GM20000 (cell line): Measurements from ENCODE around the gene KCND2.

ENCODE experiments used
- DNase-seq: peaks from one replicate; pipeline ENCODE4 v3.0.0; 2012; ENCODE audit warnings: low spot score
- TF ChIP-seq, protein P1 (sequence below): IDR thresholded peaks from 2 replicates; pipeline ENCODE4 v1.5.1; 2012; ENCODE audit warnings: mild to moderate bottlenecking, control low read depth; ENCODE audit errors: extremely low read depth, missing control alignments

Gene KCND2

DNA sequence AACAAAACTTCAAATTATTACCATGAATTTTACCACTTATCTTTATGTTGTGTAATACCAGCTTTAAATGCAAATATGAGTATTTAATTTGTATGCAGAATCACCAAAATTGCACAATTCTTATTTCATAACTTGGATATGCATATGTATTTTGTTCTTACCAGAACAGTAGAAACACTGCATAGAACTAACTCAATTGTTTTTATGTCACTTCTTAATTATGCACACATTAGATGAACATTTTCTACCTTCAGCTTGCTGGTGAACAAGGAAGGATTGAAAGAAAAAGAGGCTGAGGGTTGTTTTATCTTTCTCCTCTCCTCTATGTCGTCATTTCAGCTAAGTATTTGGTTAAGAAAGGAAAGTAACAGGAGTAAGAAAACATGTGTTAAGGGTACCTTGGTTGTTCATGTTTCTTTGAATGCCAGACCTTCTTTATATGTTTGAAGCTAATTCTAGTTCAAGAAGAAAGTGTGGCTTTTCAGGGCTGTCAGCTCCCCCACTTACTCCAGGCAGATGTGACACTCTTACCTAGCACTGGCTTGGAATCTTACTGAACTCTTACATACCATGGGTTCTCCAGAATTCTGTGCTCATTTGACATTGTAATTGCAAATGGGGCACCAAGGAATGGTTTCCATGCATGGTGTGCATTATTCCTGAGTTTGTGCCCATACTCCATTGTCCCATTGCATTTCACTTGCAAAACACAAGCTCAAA, 436.4 kb downstream of the KCND2 start:
- DNase-seq: no peak
- TF ChIP-seq, protein P1, sequence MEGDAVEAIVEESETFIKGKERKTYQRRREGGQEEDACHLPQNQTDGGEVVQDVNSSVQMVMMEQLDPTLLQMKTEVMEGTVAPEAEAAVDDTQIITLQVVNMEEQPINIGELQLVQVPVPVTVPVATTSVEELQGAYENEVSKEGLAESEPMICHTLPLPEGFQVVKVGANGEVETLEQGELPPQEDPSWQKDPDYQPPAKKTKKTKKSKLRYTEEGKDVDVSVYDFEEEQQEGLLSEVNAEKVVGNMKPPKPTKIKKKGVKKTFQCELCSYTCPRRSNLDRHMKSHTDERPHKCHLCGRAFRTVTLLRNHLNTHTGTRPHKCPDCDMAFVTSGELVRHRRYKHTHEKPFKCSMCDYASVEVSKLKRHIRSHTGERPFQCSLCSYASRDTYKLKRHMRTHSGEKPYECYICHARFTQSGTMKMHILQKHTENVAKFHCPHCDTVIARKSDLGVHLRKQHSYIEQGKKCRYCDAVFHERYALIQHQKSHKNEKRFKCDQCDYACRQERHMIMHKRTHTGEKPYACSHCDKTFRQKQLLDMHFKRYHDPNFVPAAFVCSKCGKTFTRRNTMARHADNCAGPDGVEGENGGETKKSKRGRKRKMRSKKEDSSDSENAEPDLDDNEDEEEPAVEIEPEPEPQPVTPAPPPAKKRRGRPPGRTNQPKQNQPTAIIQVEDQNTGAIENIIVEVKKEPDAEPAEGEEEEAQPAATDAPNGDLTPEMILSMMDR: no peak

DNA sequence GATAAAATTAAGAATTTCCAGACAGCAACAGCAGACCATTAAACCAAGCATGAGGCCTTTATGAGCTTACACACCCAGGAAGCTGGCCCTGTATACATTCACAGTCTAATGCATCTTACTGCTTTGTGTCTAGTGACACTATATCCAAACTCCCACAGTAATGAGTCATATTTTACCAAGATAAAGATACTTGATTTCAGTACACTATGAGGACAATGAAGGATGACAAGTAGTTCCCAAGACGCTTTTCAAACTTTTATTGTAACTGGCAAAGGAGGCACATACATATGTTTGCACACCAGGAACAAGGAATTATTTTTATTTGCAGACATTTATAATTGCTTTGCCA, 437.0 kb downstream of the KCND2 start:
- DNase-seq: no peak
- TF ChIP-seq, protein P1: no peak

GRCh38 chr7:120714945-120715344, 442.0 kb downstream of the KCND2 start:
- DNase-seq: no peak
- TF ChIP-seq, protein P1: no peak

GRCh38 chr7:120716307-120716706, 443.3 kb downstream of the KCND2 start:
- DNase-seq: no peak

DNA sequence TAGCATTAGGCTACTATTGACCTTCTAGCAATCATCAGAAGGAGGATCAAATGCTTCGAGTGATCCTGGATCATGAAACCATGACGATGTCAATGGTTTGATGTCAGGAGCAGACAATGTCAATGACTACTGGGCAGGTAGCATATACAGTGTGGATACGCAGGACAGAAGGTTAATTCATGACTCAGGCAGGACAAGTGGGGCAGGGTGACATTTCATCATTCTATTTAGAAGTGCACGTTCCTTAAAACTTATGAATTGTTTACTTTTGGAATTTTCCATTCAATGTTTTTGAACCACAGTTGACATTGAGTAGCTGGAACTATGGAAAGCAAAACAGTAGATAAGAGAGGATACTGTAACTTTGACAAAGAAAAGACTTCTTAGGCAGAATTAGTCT, 444.2 kb downstream of the KCND2 start:
- no peak for DNase-seq
- TF ChIP-seq, protein P1: no peak

More at GRCh38 chr7:120716307-120716706, 443.3 kb downstream of the KCND2 start:
- TF ChIP-seq, protein P1: no peak

DNA sequence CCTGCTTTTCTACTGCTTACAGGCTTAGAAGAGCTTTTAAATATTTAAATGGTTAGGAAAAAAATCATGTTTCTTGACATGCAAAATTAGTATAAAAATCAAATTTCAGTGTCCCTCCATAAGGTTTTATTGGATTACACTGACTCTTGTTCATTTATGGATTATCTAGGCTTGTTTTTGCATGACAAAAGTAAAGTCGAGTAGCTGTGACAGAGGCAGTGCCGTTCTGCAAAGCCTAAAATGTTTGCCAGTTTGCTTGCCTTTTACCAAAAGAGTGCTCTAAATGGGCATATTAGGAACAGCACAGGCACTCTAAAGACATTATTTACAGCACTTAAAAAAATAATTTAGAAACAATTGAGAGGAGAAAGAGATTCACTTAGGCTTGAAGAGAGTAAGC, 445.4 kb downstream of the KCND2 start:
- TF ChIP-seq, protein P1: no peak
- no peak for DNase-seq

DNA sequence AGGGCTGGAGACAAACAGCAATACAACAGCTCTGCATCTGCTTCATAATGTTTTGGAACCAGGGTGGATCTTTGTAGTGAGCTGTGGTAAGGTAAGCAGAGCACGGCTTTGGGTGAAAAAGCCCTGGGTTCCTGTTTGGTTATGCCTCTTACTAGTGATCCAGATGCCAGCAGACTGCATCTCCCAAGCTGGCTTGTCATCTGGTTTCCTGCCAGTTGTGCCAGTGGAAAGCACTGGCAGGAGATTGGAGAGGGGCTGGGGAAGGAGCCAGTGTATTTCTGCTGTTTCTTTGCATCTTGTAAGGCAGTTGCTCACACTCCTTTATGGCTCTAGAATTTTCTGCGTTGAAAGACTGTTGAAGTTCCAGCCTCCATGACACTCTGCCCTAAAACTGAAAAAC, 447.3 kb downstream of the KCND2 start:
- no peak for DNase-seq

More for the DNA sequence above, 447.3 kb downstream of the KCND2 start:
- TF ChIP-seq, protein P1: no peak
